HEK293 (cell line): ENCODE results near the gene TSC22D1.
A peak's percentile ranks its signal among the peaks of the same experiment; 100 is the strongest.

Experiments used
- CTCF ChIA-PET: fragments of 350-600 bp; formaldehyde crosslinking; extraction: SDS; loops from one replicate; lab custom pipeline; 2021; ENCODE audit warnings: antibody characterized with exemption; lab: Yijun Ruan, JAX
- POLR2A ChIA-PET: fragments of 300-600 bp; formaldehyde crosslinking; extraction: SDS; loops from one replicate; lab custom pipeline; 2020; ENCODE audit warnings: antibody characterized with exemption, inconsistent platforms; lab: Yijun Ruan, JAX
- H3K27ac ChIP-seq: fragments of 200-500 bp; sonication (Bioruptor generic); 2 replicates; pipeline ENCODE4 v1.5.1; 2014; ENCODE audit warnings: low read depth, low read length, control low read depth, inconsistent platforms; ENCODE audit errors: extremely low read depth
- H3K36me3 ChIP-seq, 2 experiments: fragments of 200-500 bp in 1 of 2; sonication (Bioruptor generic) in 1 of 2; 1 replicate in 1 of 2; 2 replicates in 1 of 2; pipeline ENCODE4 v1.5.1; 2014 to 2017; ENCODE audit warnings: inconsistent platforms in 2 of 2, low read length in 2 of 2; ENCODE audit not compliant: control insufficient read depth in 2 of 2, insufficient read depth in 1 of 2
- H3K4me1 ChIP-seq: fragments of 200-500 bp; sonication (Bioruptor generic); 2 replicates; pipeline ENCODE4 v1.5.1; 2014; ENCODE audit warnings: mild to moderate bottlenecking, low read length, inconsistent platforms; ENCODE audit not compliant: control insufficient read depth, insufficient read depth
- H3K4me3 ChIP-seq: 2 replicates; pipeline ENCODE4 v1.5.1; 2011; ENCODE audit warnings: low read depth, mild to moderate bottlenecking, control low read depth, low read length, moderate library complexity
- H3K9me3 ChIP-seq: fragments of 200-500 bp; sonication (Bioruptor generic); 2 replicates; pipeline ENCODE4 v1.5.1; 2014; ENCODE audit warnings: low read depth, low read length, inconsistent platforms; ENCODE audit not compliant: control insufficient read depth, insufficient read depth
- AEBP2 ChIP-seq: fragments of 450-650 bp; formaldehyde crosslinking; IDR thresholded peaks from 2 replicates; pipeline ENCODE4 v1.5.1; 2016; ENCODE audit warnings: missing biosample characterization, missing genetic modification characterization, borderline replicate concordance
- BCL11A ChIP-seq: fragments of 450-650 bp; formaldehyde crosslinking; IDR thresholded peaks from 2 replicates; pipeline ENCODE4 v1.5.1; 2016; ENCODE audit warnings: low read depth, missing biosample characterization, missing genetic modification characterization
- ELK4 ChIP-seq: IDR thresholded peaks from 2 replicates; pipeline ENCODE4 v1.6.1; 2011; ENCODE audit warnings: mild to moderate bottlenecking, low read depth, low read length, borderline replicate concordance
- FEZF1 ChIP-seq: fragments of 450-650 bp; formaldehyde crosslinking; IDR thresholded peaks from 2 replicates; pipeline ENCODE4 v1.5.1; 2016; ENCODE audit warnings: missing biosample characterization, missing genetic modification characterization
- HIC1 ChIP-seq: fragments of 450-650 bp; formaldehyde crosslinking; IDR thresholded peaks from 2 replicates; pipeline ENCODE4 v1.5.1; 2016; ENCODE audit warnings: missing biosample characterization, missing genetic modification characterization
- KLF8 ChIP-seq: fragments of 450-650 bp; formaldehyde crosslinking; IDR thresholded peaks from 2 replicates; pipeline ENCODE4 v1.5.1; 2016; ENCODE audit warnings: missing biosample characterization, missing genetic modification characterization
- RBAK ChIP-seq: fragments of 450-650 bp; formaldehyde crosslinking; IDR thresholded peaks from 2 replicates; pipeline ENCODE4 v1.5.1; 2016; ENCODE audit warnings: missing biosample characterization, missing genetic modification characterization
- REPIN1 ChIP-seq: fragments of 450-650 bp; formaldehyde crosslinking; IDR thresholded peaks from 2 replicates; pipeline ENCODE4 v1.5.1; 2017; ENCODE audit warnings: missing biosample characterization, missing genetic modification characterization, low read depth
- SCRT2 ChIP-seq: fragments of 450-650 bp; formaldehyde crosslinking; IDR thresholded peaks from 2 replicates; pipeline ENCODE4 v1.5.1; 2016; ENCODE audit warnings: missing biosample characterization, missing genetic modification characterization
- SP2 ChIP-seq: fragments of 450-650 bp; formaldehyde crosslinking; IDR thresholded peaks from 2 replicates; pipeline ENCODE4 v1.5.1; 2016; ENCODE audit warnings: missing biosample characterization, missing genetic modification characterization
- TRIM28 ChIP-seq: IDR thresholded peaks from 2 replicates; pipeline ENCODE4 v1.6.1; 2011; ENCODE audit warnings: low read length, control low read depth, borderline replicate concordance
- YY1 ChIP-seq: fragments of 450-650 bp; formaldehyde crosslinking; IDR thresholded peaks from 2 replicates; pipeline ENCODE4 v1.5.1; 2018; ENCODE audit warnings: missing biosample characterization, missing genetic modification characterization
- ZBTB48 ChIP-seq: fragments of 450-650 bp; formaldehyde crosslinking; IDR thresholded peaks from 2 replicates; pipeline ENCODE4 v1.5.1; 2016; ENCODE audit warnings: missing biosample characterization, missing genetic modification characterization
- ZNF132 ChIP-seq: fragments of 450-650 bp; formaldehyde crosslinking; IDR thresholded peaks from 2 replicates; pipeline ENCODE4 v1.5.1; 2017; ENCODE audit warnings: missing biosample characterization, missing genetic modification characterization, borderline replicate concordance
- ZNF157 ChIP-seq: fragments of 450-650 bp; formaldehyde crosslinking; IDR thresholded peaks from 2 replicates; pipeline ENCODE4 v1.5.1; 2016; ENCODE audit warnings: missing biosample characterization, missing genetic modification characterization
- ZNF184 ChIP-seq: fragments of 450-650 bp; IDR thresholded peaks from 2 replicates; pipeline ENCODE4 v1.5.1; 2018; ENCODE audit warnings: missing biosample characterization, mild to moderate bottlenecking, missing genetic modification characterization
- ZNF24 ChIP-seq: fragments of 450-650 bp; formaldehyde crosslinking; IDR thresholded peaks from 2 replicates; pipeline ENCODE4 v1.5.1; 2016; ENCODE audit warnings: missing biosample characterization, missing genetic modification characterization
- ZNF248 ChIP-seq: fragments of 450-650 bp; formaldehyde crosslinking; IDR thresholded peaks from 2 replicates; pipeline ENCODE4 v1.5.1; 2017; ENCODE audit warnings: missing biosample characterization, missing genetic modification characterization
- ZNF324 ChIP-seq: fragments of 450-650 bp; formaldehyde crosslinking; IDR thresholded peaks from 2 replicates; pipeline ENCODE4 v1.5.1; 2016; ENCODE audit warnings: missing biosample characterization, missing genetic modification characterization
- ZNF335 ChIP-seq: fragments of 450-650 bp; formaldehyde crosslinking; conservative IDR thresholded peaks from 2 replicates; pipeline ENCODE4 v1.5.1; 2016; ENCODE audit warnings: missing biosample characterization, missing genetic modification characterization
- ZNF37A ChIP-seq: fragments of 450-650 bp; IDR thresholded peaks from 2 replicates; pipeline ENCODE4 v1.5.1; 2018; ENCODE audit warnings: missing biosample characterization, missing genetic modification characterization
- ZNF501 ChIP-seq: fragments of 450-650 bp; formaldehyde crosslinking; IDR thresholded peaks from 2 replicates; pipeline ENCODE4 v1.5.1; 2016; ENCODE audit warnings: missing biosample characterization, missing genetic modification characterization
- ZNF560 ChIP-seq: fragments of 450-650 bp; formaldehyde crosslinking; IDR thresholded peaks from 2 replicates; pipeline ENCODE4 v1.5.1; 2017; ENCODE audit warnings: missing biosample characterization, missing genetic modification characterization, borderline replicate concordance
- ZNF629 ChIP-seq: fragments of 450-650 bp; formaldehyde crosslinking; IDR thresholded peaks from 2 replicates; pipeline ENCODE4 v1.5.1; 2017; ENCODE audit warnings: missing biosample characterization, missing genetic modification characterization
- ZNF660 ChIP-seq: fragments of 450-650 bp; IDR thresholded peaks from 2 replicates; pipeline ENCODE4 v1.5.1; 2018; ENCODE audit warnings: missing biosample characterization, mild to moderate bottlenecking, missing genetic modification characterization
- ZNF677 ChIP-seq: fragments of 450-650 bp; IDR thresholded peaks from 2 replicates; pipeline ENCODE4 v1.5.0; 2018; ENCODE audit warnings: missing biosample characterization, mild to moderate bottlenecking, missing genetic modification characterization, moderate library complexity
- ZNF707 ChIP-seq: fragments of 450-650 bp; formaldehyde crosslinking; IDR thresholded peaks from 2 replicates; pipeline ENCODE4 v1.5.1; 2016; ENCODE audit warnings: missing biosample characterization, missing genetic modification characterization
- ZNF830 ChIP-seq: fragments of 450-650 bp; IDR thresholded peaks from 2 replicates; pipeline ENCODE4 v1.5.0; 2018; ENCODE audit warnings: missing biosample characterization, missing genetic modification characterization, low read depth, mild to moderate bottlenecking, moderate library complexity
- TF ChIP-seq, protein P1 (sequence below): fragments of 450-650 bp; formaldehyde crosslinking; IDR thresholded peaks from 2 replicates; pipeline ENCODE4; 2016; ENCODE audit warnings: missing biosample characterization, missing genetic modification characterization
- TF ChIP-seq, protein P2 (sequence below): sonication (generic); formaldehyde crosslinking; IDR thresholded peaks from 2 replicates; pipeline ENCODE4 v1.8.1; 2022; ENCODE audit warnings: mild to moderate bottlenecking, moderate library complexity, missing genetic modification reagents

TSC22D1 gene

GRCh38 chr13:44578067-44578400 lies 1.9 kb upstream of the TSC22D1 start (continued):
- TF ChIP-seq ZNF335 (tag by site-specific recombination) = peak; percentile 1; the same call in 1 of the 2 replicates
- peak; percentile 20; the same call in 1 of the 2 replicates for TF ChIP-seq FEZF1
- 0 out of 2 replicates have a peak, but pooled peaks have one; percentile 4 for TF ChIP-seq ZNF184 (tag by site-specific recombination)
- peak; percentile 99 for TF ChIP-seq SCRT2 (tag by site-specific recombination)
- no peak for TF ChIP-seq ZNF629 (tag by site-specific recombination)

- Histone ChIP-seq H3K9me3 (no peaks in the 10 kb centered on the region; the same call in 1 of the 2 replicates), H3K4me1 (peaks cover 11% of the 10 kb centered on the region), H3K36me3 (peaks cover 0 to 10% of the 10 kb centered on the region in 2 experiments; a peak in 1 of 3 replicates), H3K27ac (peak overlapping the region; percentile 93), H3K4me3 (peak overlapping the region; percentile 85)
- ChIA-PET CTCF (interaction anchor here (0.7 kb wide), 1 partner anchor 90 kb away, joined by 3 read pairs; no protein-coding TSS in a partner anchor), POLR2A (no interaction called here)
- peak; percentile 94 for TF ChIP-seq ZNF660 (tag by site-specific recombination)
- no peak for TF ChIP-seq REPIN1 (tag by site-specific recombination)
- TF ChIP-seq ZNF707 = no peak
- TF ChIP-seq, protein P1, sequence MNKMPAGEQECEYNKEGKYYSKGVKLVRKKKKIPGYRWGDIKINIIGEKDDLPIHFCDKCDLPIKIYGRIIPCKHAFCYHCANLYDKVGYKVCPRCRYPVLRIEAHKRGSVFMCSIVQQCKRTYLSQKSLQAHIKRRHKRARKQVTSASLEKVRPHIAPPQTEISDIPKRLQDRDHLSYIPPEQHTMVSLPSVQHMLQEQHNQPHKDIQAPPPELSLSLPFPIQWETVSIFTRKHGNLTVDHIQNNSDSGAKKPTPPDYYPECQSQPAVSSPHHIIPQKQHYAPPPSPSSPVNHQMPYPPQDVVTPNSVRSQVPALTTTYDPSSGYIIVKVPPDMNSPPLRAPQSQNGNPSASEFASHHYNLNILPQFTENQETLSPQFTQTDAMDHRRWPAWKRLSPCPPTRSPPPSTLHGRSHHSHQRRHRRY (tag by site-specific recombination) = no peak
- TF ChIP-seq KLF8 (tag by site-specific recombination) = peak; percentile 88
- no peak for TF ChIP-seq BCL11A (tag by site-specific recombination)
- TF ChIP-seq ZNF248 = no peak
- peak; percentile 59 for TF ChIP-seq ZNF324 (tag by site-specific recombination)
- TF ChIP-seq, protein P2, sequence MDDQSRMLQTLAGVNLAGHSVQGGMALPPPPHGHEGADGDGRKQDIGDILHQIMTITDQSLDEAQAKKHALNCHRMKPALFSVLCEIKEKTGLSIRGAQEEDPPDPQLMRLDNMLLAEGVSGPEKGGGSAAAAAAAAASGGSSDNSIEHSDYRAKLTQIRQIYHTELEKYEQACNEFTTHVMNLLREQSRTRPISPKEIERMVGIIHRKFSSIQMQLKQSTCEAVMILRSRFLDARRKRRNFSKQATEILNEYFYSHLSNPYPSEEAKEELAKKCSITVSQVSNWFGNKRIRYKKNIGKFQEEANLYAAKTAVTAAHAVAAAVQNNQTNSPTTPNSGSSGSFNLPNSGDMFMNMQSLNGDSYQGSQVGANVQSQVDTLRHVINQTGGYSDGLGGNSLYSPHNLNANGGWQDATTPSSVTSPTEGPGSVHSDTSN (CRISPR knock-in tag) = no peak
- no peak for TF ChIP-seq ZNF830 (tag by site-specific recombination)
- no peak for TF ChIP-seq TRIM28
- TF ChIP-seq ZNF677 (tag by site-specific recombination) = no peak
- TF ChIP-seq ZNF132 (tag by site-specific recombination) = no peak
- peak; percentile 66 for TF ChIP-seq ZNF629 (tag by site-specific recombination)
- peak; percentile 96 for TF ChIP-seq ZNF501 (tag by site-specific recombination)
- TF ChIP-seq ZNF560 (tag by site-specific recombination) = no peak
- TF ChIP-seq YY1 (tag by site-specific recombination) = peak; percentile 48; the same call in 1 of the 2 replicates
- TF ChIP-seq SCRT2 (tag by site-specific recombination) = no peak
- TF ChIP-seq SP2 (tag by site-specific recombination) = peak; percentile 93
- no peak for TF ChIP-seq ELK4
- peak; percentile 39; the same call in 1 of the 2 replicates for TF ChIP-seq ZNF37A
- no peak for TF ChIP-seq RBAK (tag by site-specific recombination)
- peak; percentile 26; the same call in 1 of the 2 replicates for TF ChIP-seq HIC1 (tag by site-specific recombination)
- no peak for TF ChIP-seq ZNF157
- TF ChIP-seq AEBP2 (tag by site-specific recombination) = no peak
- peak; percentile 79 for TF ChIP-seq ZNF24 (tag by site-specific recombination)
- no peak for TF ChIP-seq ZBTB48
Observed at GRCh38 chr13:44577236-44578066, 1.3 kb upstream of the TSC22D1 start.
